Limb (tissue), 2 donors: ENCODE data around the gene ARFRP1.

Experiments
- DNase-seq, 2 donors: peaks; one replicate each; pipeline ENCODE4 v3.0.0-alpha.2; 2016; ENCODE audit errors: extremely low spot score in 2 of 2

Gene ARFRP1

GRCh38 chr20:63691711-63692435 lies 15.9 kb downstream of the ARFRP1 start:
- DNase-seq: no peak

GRCh38 chr20:63690898-63691710 lies 16.7 kb downstream of the ARFRP1 start:
- DNase-seq: peak in 1 of 2 donors; percentile 33

GRCh38 chr20:63690003-63690897 lies 17.5 kb downstream of the ARFRP1 start:
- no peak for DNase-seq

DNA sequence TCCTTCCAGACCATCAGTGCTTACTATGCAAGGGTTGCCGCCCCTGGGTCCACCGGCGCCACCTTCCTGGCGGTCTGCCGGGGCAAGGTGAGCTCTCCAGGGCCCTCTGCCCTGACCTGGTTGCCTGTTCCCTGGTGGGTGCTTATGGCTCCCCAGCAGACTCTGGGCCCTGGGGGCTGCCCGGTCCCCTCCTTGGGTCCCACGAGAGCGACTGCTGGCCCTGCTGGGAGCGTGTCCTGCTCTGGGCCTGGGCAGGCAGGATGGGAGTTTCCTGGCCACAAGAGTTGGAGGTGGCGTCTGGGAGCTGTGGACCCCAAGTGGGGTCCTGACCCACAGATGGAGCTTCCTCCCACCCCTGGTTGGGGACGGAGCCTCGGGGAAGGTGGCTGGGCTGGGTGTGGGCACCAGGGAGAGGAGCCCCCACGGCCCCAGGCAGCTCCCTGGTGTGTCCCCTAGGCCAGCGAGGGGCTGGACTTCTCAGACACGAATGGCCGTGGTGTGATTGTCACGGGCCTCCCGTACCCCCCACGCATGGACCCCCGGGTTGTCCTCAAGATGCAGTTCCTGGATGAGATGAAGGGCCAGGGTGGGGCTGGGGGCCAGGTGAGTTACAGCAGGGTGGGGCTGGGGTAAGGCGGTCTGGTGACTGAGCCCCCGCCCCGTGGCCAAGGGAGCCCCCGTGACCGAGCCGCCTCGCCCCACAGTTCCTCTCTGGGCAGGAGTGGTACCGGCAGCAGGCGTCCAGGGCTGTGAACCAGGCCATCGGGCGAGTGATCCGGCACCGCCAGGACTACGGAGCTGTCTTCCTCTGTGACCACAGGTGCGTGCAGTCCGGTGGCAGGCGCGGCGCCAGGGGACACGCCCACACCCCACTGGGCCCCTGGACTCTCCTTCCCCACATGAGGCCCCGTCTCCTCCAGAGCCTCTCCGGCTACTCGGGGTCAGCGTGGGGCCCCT lies 18.5 kb downstream of the ARFRP1 start:
- DNase-seq: peak in 1 of 2 donors; percentile 36

DNA sequence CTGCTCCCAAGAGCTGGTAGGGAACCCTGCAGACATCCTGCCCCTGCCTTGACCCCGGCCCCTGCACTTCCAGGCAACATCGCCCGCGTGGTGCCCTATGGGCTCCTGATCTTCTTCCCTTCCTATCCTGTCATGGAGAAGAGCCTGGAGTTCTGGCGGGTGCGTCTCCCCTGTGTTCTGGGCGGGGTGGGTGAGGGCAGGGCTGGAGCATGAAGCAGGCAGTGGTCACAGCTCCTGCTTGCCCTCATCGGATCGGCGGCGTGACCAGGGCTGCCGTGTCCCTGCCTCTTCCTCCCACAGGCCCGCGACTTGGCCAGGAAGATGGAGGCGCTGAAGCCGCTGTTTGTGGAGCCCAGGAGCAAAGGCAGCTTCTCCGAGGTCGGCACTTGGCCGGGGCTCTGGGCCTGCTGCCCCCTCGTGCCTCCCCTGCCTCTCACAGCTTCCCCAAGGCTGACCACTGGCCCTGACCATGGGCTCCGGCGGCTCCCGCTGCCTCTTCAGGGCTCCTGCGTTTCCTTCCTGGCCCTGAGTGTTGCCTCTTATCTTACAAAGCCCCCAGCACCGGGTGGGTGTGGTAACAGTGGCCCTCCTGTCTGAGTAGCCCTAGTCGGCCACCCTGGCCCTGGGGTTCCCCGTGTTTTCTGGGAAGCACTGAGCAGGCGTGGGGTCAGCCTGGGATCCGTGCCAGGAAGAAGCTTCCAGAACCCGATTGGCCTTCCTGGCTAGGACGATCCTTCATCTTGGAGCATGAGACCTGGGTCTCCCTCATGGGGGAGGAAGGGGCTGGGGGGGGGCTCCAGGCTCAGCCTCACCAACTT lies 19.3 kb downstream of the ARFRP1 start:
- DNase-seq: no peak

- no peak for DNase-seq
Observed at GRCh38 chr20:63687419-63688178, 20.2 kb downstream of the ARFRP1 start.

GRCh38 chr20:63686492-63687321 lies 21.1 kb downstream of the ARFRP1 start:
- peak in 1 of 2 donors; percentile 58 for DNase-seq

DNA sequence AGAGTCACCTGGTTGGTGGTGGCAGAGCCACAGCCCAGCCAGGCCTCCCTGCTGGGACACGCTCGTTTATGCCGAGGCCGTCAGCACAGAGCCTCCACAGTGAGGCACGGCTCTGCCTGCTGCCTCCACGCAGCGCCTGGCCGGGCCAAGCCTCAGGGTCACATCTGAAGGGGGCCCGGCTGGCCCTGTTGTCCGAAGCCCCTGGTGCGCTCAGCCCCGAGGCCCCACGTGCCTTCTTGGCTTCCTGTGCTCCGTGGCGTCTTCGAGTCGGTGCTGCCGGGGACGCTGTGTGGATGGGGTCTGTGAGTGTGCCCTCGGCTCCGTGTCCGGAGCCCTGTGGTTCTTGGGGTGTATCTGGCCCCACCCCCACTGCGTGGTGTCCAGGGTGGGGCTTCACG lies 21.7 kb downstream of the ARFRP1 start:
- no peak for DNase-seq

DNA sequence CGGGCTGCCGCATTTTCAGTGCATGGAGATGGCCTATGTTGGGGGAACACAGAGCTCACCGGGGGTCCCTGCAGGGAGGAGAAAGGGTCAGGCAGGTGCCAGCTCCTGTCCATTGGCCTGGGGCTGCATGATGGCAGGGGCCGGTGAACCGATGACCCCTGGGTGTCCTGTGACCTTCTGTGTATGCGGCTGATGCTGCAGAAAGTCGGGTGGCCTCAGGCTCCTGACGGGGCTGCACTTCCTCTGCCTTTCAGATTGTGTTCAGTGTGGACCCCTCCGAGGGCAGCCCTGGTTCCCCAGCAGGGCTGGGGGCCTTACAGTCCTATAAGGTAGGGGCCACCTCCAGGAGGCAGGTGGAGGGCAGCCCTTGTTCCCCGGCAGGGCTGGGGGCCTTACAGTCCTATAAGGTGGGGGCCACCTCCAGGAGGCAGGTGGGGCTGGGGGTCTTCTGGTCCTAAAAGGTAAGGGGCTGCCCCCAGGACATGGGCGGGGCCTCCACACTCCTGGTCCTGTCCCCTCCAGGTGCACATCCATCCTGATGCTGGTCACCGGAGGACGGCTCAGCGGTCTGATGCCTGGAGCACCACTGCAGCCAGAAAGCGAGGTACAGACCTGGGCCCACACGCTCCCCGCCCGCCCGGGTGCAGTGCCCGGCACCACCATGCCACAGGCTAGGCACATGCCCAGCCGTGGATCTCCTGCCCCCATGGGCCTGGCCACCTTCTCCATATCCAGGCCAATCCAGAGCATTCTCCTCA lies 22.3 kb downstream of the ARFRP1 start:
- no peak for DNase-seq

DNA sequence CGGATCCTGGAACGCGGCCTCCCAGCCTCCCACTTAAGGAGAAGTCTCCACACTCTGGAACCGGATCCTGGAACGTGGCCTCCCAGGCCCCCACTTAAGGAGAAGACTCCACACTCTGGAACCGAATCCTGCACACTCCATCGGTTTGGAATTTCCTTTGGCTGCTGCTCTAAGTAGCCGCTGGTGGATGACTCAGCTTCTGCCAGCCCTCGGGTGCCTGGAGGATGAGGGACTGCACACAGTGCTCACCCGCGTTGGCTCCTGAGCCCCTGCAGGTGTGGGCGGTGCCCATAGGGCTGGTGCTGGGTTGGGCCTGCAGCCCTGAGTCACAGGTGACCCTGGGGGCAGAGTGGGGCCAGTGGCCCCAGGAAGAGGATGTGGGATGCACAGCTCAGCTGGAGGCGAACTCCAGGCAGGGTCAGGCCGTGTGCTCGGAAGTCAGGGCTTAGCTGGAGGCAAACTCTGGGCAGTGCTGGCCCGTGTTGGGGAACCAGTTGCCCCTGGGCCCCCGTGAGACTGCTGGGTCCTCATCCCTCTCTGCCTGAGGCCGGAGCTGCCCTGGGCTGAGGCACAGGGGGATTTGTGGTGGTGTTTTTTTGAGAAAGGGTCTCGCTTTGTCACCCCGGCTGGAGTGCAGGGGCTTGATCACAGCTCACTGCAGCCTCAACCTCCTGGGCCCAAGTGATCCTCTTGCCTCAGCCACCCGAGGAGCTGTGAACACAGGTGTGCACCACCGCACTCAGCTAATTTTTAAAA lies 25.2 kb downstream of the ARFRP1 start:
- no peak for DNase-seq

DNA sequence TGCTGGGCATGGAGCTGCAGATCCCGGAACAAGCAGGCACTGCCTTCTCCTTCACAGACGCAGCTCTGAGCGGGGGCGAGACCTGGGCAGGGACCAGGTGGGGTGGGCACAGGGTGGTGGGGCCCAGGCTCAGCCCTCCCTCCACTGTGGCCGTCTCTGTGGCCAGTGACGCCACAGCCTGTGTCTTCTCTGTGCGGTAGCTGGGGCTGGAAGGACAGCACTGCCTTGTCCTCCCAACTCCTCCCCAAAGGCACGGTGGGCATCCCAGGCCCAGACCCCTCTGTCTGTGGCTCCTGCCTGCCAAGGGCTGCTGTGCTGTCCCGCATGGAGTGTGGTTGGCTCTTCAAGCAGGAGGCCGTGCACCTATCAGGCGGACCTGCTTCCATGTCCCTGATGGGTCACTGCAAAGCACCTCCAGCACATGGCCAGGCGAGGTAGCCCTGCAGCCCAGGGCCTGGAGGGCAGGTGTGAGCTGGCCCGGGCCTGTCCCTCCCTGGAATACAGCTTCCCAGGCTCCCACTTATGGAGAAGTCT lies 26.1 kb downstream of the ARFRP1 start:
- no peak for DNase-seq

GRCh38 chr20:63680857-63681608 lies 26.7 kb downstream of the ARFRP1 start:
- DNase-seq: no peak

DNA sequence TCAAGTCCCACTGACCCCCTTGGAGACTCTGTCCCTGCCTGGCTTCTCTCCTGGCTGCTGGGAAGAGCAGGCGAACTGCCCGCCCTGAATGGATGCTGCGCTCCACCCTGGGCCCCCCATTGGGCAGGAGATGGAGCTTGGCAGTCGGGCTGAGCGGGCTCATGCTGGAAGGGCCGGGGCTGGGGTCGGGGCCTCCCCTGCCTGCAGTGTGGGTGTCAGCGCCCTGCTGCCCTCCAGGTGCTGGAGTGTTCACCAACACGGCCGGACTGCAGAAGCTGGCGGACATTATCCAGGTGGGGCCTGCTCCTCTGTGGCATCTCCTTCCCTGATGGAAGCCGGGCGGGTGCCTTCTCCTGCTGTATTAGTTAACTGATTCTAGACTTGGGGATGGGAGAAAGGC lies 27.3 kb downstream of the ARFRP1 start:
- DNase-seq: no peak

DNA sequence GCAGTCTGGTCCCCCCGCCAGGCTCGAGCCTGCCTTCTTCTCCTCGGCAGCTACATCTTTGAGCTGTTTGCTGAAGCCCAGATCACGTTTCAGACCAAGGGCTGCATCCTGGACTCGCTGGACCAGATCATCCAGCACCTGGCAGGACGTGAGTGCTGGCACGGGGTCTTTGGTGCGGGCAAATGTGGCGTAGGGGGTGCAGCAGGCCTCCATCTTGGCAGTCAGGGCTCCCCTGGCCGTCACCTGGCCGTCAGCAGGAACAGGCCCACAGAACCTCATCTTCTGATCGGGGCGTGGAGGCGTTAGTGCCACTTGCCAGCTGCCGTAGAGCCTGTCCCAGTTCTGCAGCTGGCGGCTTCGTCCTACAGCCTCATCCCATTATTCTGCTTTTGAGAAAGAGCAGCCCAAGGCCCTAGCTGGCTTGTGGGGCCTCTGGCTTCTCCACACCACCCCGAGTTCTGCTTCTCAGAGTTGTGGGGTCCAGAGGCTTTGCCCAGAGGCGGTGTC lies 27.9 kb downstream of the ARFRP1 start:
- no peak for DNase-seq

DNA sequence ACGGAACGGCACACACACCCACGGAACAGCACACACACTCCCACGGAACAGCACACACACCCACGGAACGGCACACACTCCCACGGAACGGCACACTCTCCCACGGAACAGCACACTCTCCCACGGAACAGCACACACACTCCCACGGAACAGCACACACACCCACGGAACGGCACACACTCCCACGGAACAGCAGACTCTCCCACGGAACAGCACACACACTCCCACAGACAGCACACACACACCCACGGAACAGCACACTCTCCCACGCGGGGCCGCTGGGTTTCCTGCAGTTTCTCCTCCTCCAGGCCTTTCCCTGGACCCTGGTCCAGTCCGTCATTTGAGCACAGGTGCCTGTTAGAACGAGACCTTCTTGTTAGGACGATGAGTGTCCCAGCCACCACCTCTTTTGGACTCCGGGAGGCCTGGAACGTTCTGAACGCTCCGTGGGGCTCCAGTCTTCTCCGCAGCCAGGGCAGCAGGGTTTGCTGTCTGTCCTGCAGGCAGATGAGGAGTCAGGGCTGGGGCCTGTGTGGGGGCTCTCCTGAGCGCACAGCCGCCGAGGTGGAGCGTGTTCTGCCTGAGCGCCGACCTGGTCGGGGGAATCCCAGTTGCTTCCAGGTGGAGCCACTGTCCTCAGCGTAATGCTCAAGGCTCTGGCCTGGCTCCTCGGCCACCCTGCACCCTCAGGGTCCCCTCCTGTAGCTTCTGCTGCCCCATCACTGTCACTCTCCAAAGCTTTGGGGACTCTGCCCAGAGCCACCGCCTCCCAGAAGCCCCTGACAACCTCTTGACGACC lies 28.9 kb downstream of the ARFRP1 start:
- DNase-seq: no peak
